NCI-H748 (cell line): ENCODE measurements around the gene SSC5D.
A peak's percentile ranks its signal among the peaks of the same experiment; 100 is the strongest.
"Not testable (repeated sequence)": the region's sequence is repeated elsewhere in the genome, so short reads cannot be mapped to it uniquely, and the experiment has no call there.

Experiments
- DNase-seq: peaks from one replicate; lab custom pipeline; 2025; ENCODE audit not compliant: unreplicated experiment; lab: John Stamatoyannopoulos, UW

Gene SSC5D

DNA sequence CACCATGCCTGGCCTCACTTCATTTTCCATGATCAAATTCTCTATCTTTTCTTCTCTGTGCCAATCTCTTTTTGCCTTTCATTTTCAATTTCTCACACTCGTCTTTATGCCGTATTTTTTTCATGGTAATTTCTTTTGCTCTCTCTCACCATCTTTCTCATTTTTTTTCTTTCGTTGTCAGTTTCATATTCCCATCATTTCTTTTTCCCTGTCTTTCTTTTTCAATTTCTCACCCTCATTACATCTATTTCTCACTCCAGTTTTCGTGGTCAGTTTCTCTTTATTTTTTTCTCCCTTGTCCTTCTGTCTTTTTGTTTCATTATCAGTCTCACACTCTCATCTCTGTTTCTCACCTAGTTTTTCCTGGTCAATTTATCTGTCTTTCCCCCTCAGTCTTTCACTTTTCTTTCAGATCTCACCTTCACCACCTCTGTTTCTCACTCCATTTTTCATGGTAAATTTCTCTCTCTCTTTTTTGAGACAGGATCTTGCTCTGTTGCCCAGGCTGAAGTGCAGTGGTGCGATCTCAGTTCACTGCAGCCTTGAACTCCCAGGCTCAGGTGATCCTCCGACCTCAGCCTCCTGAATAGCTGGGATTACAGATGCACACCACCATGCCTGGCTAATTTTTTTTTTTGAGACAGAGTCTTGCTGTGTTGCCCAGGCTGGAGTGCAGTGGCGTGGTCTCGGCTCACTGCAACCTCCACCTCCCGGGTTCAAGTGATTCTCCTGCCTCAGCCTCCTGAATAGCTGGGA is 14.1 kb downstream of the SSC5D start:
- no peak for DNase-seq

DNA sequence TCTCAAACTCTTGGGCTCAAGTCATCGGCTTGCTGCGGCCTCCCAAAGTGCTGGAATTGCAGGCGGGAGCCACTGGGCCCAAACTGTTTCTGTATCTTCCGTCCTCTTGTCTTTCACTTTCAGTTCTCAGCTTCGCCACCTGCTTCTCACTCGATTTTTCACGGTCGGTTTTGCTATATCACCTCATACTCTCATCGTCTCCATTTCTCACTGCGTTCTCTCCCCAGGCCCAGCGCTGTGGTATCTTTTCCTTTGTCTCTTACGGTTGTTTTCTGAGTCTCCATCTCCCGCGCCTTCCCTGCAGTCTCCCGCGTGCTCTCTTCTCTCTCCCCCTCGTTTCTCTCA is 14.9 kb downstream of the SSC5D start:
- DNase-seq, result no peak

DNA sequence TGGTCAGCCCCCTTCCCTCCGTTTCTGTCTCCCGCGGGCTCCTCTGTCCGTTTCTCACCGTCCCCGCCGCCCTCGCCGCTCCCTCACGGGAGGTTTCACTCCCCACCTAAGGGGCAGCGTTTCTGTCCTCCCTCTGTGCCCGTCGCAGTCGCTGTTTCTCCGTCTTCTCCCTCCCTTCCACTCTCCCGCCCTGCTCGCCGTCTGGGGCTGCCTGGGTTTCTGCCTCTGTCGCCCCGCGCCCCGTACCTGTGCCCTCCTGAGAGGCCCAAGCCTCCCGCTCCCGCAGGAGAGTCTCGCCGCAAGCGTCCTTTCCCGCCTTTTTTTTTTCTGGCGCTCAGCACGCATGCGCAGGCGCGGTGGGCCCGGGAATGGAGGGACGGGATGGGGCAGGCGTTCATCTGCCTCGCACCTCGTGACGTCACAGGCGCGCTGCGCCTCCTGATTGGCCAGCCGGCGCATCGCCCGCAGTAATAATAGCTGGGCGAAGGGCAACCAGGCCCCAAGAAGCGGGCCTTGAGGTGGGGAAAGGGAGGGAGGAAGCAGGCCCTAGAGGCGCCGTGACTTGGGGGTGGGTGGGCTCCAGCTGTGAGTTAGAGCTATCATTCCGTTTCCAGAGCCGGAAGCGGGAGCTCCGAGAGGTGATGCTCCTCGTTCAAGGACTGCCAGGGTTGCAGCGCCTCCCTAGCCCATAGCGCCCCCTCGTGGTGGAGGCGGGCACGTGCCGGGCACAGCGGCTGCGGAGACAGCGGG is 15.4 kb downstream of the SSC5D start:
- DNase-seq, result peak; percentile 90

DNA sequence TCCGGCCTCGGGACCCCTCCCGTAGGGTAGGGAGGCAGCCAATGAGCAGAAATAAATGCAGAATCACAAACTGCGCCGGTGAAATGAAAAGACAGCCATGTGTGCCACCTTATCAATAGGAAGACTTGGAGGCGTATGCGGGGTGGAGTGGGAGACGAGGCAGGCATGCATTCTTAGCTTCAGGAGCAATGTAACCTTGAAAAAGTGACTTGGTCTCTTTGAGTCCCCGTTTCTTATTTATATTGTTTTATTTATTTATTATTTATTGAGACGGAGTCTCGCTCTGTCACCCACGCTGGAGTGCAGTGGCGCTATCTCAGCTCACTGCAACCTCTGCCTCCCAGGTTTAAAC is 16.0 kb downstream of the SSC5D start:
- DNase-seq, result no peak

DNA sequence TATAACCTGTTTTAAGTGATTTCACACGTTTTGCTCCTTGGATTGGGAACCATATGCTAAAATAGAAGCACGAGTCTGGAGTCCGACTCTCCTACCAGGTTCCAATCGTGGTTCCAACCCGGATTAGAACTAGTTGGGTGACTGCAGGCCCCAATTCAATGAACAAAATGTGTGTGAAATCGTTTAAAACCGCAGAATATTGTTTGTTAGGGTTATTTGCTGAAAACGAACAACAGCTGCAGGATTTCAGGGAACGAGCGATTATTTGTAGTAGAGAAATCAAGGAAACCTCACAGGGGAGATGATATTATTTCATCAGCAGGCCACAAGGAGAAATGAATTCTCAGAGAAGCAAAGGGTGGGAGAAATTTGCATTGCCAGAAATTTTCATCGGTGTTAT is 16.7 kb downstream of the SSC5D start:
- no peak for DNase-seq

DNA sequence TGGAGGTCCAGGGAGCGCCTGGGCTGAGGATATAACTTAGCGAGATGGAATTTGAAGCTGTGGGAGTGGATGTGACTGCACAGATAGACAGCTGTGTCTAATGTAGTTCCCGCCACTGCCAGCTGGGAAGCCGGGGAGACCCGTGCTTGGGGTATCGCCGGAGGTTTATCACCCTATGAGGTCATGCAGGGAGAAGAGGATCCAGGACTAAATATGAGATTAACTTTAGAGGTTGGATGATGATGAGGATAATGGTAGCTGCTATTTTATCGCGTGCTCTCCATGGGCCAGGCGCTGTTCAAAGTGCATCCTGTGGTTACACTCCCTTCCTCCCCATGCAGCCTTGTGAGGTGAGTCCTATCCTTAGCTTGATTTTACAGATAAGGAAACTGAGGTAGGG is 19.9 kb downstream of the SSC5D start:
- no peak for DNase-seq

DNA sequence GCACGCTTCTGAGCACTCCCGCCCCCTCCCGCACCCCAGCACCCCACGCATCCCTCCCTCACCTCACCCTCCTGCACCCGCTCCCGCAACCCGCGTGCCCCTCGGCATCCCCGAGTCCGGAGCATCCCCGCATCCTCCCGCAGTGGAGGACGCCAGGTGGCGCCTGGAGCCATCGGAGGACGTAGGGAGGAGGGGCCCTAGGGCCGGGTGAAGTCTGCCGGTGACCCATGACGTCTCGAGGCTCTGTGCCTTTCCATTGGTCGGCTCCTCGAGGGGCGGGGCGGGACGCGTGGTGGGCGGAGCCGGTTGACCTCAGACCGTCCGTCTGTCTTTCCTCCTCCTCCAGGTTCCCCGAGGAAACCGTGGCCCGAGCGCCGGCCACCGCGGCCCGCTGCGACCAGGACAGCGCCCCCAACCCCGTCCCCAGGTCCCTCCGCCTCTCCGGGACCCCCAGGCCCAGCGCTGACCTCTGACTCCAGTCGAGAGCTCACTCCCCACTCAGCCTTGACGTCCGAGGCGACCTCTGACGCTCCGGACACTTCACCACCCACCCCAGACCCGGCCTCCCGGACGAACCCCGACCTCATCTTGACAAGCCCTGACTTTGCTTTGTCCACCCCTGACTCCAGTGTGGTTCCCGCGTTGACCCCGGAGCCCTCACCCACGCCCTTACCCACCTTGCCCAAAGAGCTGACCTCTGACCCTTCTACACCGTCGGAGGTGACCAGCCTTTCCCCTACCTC is 28.8 kb downstream of the SSC5D start:
- DNase-seq, result peak; percentile 94

DNA sequence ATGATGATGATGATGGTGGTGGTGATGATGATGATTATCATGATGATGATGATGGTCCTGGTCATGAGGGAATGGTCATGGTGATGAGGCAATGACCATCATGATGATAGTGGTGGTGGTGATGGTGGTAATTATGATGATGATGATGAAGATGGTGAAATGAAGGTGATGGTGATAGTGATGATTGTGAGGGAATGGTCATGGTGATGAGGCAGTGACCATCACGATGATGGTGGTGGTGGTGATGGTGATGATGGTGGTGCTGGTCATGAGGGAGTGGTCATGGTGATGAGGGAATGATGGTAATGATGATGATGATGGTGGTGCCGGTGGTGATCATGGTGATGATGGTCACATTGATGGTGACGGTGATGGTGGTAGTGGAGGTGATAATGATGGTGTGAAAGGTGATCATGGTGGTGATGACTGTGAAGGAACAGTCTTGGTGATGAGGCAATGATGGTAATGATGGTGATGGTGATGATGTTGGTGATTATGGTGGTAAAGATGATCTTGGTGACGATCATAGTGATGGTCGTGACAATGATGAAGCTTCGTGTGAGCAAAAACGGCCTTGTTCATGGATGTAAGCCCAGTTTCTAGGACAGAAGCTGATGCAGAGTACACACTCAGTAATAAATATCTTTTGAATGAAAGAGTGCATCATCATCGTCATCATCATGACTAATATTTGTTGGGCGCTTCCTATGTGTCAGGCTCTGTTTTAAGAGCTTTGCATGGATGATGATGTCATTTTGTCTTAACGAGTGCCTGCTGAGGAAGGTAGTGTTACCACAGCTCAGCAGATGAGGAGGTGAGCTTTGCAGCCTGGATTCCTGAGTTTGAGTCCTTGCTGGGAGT is 31.4 kb downstream of the SSC5D start:
- DNase-seq, result no peak

DNA sequence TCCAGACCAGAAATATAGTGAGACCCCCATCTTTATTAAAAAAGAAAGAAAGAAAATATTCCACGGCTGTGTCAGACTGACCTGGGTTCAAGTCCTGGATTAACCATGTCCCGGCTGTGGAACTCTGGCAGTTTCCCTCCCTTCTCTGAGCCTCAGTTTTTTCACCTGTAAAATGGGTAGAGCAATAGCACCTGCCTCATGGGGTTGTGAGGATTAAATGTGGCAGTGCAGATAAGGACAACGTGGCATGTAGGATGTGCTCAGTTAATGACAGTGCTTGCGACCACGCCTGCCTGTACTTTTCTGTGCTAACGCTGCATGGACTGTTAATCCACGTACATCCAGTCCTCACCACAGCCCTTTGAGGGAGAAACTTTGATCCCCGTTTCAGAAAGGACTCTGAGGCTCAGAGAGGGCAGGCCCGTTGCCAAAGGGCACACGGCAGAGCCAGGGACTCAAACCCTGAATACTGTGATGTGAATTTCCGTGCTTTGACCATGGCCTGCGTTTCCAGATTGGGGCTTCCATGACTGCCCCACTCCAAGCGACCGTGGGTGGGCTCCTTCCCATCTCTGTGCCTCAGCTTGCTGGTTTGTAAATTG is 32.6 kb downstream of the SSC5D start:
- no peak for DNase-seq

DNA sequence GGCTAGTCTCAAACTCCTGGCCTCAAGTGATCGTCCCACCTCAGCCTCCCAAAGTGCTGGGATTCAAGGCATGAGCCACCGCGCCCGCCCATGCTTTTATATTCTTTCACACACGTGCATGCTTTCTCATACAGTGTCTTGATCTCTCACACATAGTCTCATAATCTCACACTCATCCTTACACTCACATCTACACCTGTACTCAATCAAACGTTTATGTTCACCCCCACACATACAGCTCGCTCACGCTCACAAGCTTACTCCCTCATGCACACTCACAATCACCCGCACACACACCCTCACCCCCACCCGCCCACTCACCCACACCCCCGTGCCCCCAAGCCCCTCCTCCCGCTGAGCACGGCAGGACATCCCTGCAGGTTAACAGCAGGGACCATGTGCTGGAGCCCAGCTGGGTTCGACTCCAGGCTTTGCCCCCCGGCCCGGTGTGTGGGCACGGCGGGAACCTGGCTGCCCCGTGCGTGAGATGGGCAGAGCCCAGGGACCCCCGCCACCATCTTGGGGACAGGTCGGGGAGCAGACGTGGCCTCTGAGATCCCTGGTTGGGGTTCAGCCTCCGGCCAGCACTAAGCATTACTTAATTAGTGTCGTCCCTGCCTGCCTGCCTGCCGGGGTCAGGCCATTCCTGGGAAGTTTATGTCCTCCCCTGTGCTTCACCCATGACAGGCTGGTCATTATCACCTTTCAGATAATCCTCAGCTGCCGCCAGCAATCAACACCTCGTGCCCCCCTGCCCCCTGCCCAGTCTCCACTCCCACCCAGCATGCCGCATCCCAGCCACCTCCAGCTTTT is 37.3 kb downstream of the SSC5D start:
- no peak for DNase-seq

DNA sequence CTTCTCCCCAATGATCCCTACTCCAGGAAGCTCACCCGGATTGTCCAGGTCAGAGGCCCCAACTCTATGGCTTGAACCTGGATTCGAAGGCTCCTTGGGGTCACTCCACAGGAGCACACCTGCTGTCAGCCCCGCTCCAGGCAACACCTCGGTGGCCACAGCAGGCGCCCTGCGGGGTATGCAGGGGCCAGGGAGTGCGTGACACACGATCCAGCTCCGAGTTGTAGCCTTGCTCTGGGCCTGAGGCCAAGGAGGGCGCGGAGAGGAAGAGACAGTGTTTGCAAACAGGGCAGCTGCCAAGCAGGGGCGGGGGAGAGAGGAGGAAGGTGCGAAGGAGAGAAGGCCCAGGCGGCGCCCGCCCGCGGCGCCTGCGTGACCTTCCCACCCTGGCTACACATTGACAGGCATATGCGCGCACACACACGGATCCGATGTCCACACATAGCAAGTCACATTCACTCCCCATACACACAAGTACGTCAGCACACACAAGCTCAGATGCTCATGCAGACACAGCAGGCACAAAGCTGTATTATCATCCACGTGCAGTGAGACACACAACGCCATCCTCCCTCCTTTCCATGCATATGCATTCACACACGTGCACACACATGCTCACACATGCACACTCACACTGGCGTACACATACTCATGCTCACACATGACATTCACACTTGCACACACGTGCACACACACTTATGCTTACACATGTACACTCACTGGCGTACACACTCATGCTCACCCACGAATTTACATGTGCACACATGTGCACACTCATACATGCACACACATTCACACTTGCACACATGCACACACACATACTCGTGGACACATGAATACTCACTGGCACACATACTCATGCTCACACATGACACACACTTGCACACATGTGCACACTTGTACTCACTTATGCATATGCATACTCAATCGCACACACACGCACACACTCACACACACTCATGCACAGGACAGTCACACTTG is 38.3 kb downstream of the SSC5D start:
- peak; percentile 62 for DNase-seq

DNA sequence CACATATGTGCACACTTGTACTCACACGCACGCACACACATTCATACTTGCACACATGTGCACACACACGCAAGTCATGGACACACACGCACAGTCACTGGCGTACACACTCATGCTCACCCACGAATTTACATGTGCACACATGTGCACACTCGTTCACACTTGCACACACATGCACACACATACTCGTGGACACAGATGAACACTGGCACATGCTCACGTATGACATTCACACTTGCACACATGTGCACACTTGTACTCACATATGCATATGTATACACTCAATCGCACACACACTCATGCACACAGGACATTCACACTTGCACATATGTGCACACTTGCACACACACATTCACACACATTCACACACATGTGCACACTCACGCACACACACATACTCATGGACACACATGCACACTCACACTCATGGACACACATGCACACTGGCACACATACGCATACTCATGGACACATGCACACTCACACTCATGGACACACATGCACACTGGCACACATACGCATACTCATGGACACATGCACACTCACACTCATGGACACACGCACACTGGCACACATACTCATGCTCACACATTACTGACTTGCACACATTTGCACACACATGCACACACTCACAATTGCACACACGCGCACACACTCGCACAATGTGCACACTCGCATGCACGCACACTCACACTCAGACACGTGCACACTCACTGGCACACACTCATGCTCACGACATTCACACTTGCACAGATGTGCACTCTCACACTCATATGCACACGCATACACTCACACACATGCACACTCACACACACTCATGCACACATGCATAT is 39.2 kb downstream of the SSC5D start:
- no peak for DNase-seq

DNA sequence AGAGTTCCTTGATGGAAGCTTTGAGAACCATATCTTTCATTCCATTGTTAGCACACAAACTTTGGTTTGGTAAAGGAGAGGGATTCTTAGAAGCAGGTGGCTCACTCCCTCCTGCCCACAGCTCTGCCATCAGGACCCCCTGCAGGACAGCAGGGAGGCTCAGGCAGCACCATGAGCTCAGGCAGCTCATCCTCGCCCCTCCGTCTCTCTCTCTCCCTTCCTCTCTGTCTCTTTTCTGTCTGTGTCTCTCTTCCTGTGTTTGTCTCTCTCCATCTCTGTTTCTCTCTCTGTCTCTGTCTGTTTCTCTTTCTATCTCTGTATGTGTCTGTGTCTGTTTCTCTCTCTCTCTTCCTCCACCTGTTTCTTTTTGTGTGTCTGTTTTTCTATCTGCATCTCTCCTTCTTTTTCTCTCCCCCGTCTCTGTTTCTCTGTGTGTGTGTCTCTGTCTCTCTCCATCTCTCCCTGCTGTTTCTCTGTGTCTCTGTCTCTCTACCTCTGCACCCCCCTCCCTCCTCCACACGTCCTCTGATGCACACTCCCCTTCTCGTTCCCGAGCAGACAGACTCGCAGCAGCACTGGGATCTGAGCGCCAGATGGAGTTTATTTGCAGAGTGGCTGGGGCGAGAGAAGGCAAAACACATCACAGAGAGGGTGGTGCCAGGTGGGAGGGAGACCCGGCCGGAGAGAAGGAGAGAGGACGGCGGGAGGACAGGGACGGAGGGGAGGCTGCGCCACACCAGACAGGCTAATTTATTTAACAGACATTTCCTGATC is 40.0 kb downstream of the SSC5D start:
- DNase-seq, result peak; percentile 84

DNA sequence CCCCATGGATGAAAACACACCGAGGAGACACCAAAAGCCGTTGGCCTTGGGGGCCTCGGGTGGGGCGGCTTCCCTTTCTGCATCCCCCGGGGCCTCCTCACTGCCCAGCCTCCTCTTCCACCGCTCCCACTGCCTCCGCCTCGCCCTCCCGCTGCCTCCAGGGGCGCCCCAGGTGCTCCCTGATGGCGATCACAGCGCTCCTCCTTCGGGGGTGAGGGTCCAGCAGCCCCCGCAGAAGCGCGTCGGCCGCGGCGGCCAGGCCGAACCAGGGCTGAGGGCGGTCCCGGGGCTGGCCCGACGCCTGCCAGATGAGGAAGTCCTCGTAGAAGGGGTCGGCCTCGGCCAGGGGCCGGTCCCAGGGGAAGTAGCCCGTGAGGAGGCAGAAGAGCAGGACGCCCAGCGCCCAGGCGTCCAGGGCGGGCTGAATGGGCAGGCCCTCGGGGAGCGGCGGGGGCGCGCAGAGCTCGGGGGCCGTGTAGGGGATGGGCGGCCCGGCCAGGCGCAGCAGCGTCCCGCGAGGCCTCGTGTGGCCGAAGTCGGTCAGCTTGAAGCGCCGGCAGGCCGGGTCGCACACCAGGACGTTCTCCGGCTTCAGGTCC is 41.5 kb downstream of the SSC5D start:
- no peak for DNase-seq

DNA sequence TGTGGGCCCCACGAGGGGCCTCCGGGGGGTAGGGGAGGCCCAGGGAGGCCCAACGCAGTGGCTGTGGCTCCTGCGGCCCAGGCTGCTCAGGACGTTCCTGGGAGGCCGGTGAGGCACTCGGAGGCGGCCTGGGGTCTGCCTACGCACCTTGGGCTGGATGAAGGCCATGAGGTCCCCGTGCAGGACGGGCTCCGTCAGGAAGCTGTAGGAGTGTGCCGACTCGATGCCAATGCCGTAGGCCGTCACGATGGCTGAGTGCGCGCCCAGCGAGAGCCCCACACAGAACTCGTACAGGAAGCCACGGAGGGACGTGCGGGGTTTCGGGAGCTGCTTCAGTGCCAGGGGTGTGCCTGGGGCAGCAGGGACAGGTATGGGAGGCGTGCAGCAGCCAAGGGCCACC is 42.8 kb downstream of the SSC5D start:
- no peak for DNase-seq

DNA sequence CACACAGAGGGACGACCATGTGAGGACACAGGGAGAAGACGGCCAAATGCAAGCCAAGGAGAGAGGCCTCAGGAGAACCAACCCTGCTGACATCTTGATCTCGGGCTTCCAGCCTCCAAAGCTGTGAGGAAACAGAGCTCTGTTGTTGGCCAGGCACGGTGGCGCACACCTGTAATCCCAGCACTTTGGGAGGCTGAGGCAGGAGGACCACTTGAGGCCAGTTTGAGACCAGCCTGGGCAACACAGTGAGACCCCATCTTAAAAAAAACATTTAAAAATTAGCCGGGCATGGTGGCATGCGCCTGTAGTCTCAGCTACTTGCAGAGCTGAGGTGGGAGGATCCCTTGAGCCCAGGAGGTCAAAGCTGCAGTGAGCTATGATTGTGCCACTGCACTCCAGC is 46.0 kb downstream of the SSC5D start:
- DNase-seq, result not testable (repeated sequence)
